Upper lobe of right lung (tissue), 1 donor: Measurements from ENCODE around the gene E2F4. TPM values are rescaled to one million over a fixed set of nuclear protein-coding genes. Genes with fewer than 3 reads are reported as not detected.

Experiments
- ATAC-seq: fragments of 200-7000 bp; cut with Tn5 transposase; one replicate; pipeline ENCODE4 v1.9.1; 2020; ENCODE audit warnings: mild to moderate bottlenecking, moderate library complexity
- DNase-seq: peaks from one replicate; pipeline ENCODE4 v3.0.0-alpha.2; 2020
- H3K27ac ChIP-seq: fragments of 200-600 bp; one replicate; pipeline ENCODE4 v1.8.0; 2022
- H3K27me3 ChIP-seq: fragments of 200-600 bp; one replicate; pipeline ENCODE4 v1.8.0; 2022; ENCODE audit warnings: mild to moderate bottlenecking
- H3K36me3 ChIP-seq: fragments of 200-600 bp; one replicate; pipeline ENCODE4 v1.8.0; 2022
- H3K4me1 ChIP-seq: fragments of 200-600 bp; one replicate; pipeline ENCODE4 v1.8.0; 2022
- H3K4me3 ChIP-seq: fragments of 200-600 bp; one replicate; pipeline ENCODE4 v1.8.0; 2022; ENCODE audit warnings: mild to moderate bottlenecking
- H3K9me3 ChIP-seq: fragments of 200-600 bp; one replicate; pipeline ENCODE4 v1.8.0; 2022
- CTCF ChIP-seq: fragments of 200-600 bp; IDR thresholded peaks from one replicate; pipeline ENCODE4 v1.8.0; 2022; ENCODE audit warnings: antibody characterized with exemption
- intact Hi-C: fragments of 100-400 bp; cut with DNase I; formaldehyde crosslinking; loops from one replicate; pipeline ENCODE4 v1.11.0; 2022
- total RNA-seq: library from RNA; stranded (reverse); fragmentation: NEBNext Ultra II Directional; extraction: Animal tissue kit (Norgen Biotek cat#: 25700); gene quantifications from one replicate; pipeline ENCODE4 v1.2.1, GENCODE V29; 2021
- donor health status: DM: no; HTN: yes; CAD: no; lungs with severe emphysema.

E2F4 gene
- total RNA-seq, 1 donor from 2014 or later: 68.2 TPM

GRCh38 chr16:67198238-67198734 lies 6.3 kb downstream of the E2F4 start:
- H3K4me1 ChIP-seq: peaks cover 19% of the 10 kb centered on the region
- H3K36me3 ChIP-seq: peaks cover 77% of the 10 kb centered on the region
- no peaks in the 10 kb centered on the region for H3K27me3 ChIP-seq
- peak; percentile 82 for DNase-seq
- H3K4me3 ChIP-seq: no peak overlapping the region
- no peaks in the 10 kb centered on the region for H3K9me3 ChIP-seq
- peak overlapping the region; percentile 60 for H3K27ac ChIP-seq
- peak; percentile 62 for TF ChIP-seq CTCF
- ATAC-seq: peak; percentile 71
- intact Hi-C loops: no loop called here

GRCh38 chr16:67199011-67199807 lies 7.3 kb downstream of the E2F4 start, which contains the start of gene ELMO3:
ELMO3 (plus strand) TSS chr16:67199131; CDS start chr16:67199327, 196 bp downstream.
- intact Hi-C loops: no loop called here
- peak; percentile 32 for TF ChIP-seq CTCF
- DNase-seq (peak; percentile 87), ATAC-seq (peak; percentile 83)
- Histone ChIP-seq H3K4me3 (peak within 1 kb of the TSS; percentile 52), H3K27ac (peak within 1 kb of the TSS; percentile 60), H3K4me1 (peaks cover 10% of the 10 kb centered on the region), H3K27me3 (no peaks in the 10 kb centered on the region), H3K9me3 (no peaks in the 10 kb centered on the region), H3K36me3 (peaks cover 73% of the 10 kb centered on the region)

GRCh38 chr16:67199808-67200198 lies 7.8 kb downstream of the E2F4 start:
- ATAC-seq: peak; percentile 13
- peak overlapping the region; percentile 52 for H3K4me3 ChIP-seq

GRCh38 chr16:67200491-67200890 lies 8.5 kb downstream of the E2F4 start:
- no peak for DNase-seq
- Histone ChIP-seq H3K4me3 (no peak overlapping the region), H3K27ac (no peak overlapping the region), H3K4me1 (peaks cover 9% of the 10 kb centered on the region), H3K9me3 (no peaks in the 10 kb centered on the region), H3K36me3 (peaks cover 60% of the 10 kb centered on the region), H3K27me3 (no peaks in the 10 kb centered on the region)
- intact Hi-C loops: no loop called here
- no peak for ATAC-seq
- TF ChIP-seq CTCF: no peak

More at GRCh38 chr16:67199808-67200198, 7.8 kb downstream of the E2F4 start:
- TF ChIP-seq CTCF: no peak
- peaks cover 9% of the 10 kb centered on the region for H3K4me1 ChIP-seq
- H3K36me3 ChIP-seq: peaks cover 67% of the 10 kb centered on the region
- intact Hi-C loops: no loop called here
- DNase-seq: peak; percentile 74
- no peaks in the 10 kb centered on the region for H3K9me3 ChIP-seq
- H3K27ac ChIP-seq: no peak overlapping the region
- H3K27me3 ChIP-seq: no peaks in the 10 kb centered on the region

GRCh38 chr16:67201411-67202345 lies 9.7 kb downstream of the E2F4 start:
- H3K27ac ChIP-seq: no peak overlapping the region
- intact Hi-C loops: no loop called here
- peaks cover 48% of the 10 kb centered on the region for H3K36me3 ChIP-seq
- peaks cover 9% of the 10 kb centered on the region for H3K4me1 ChIP-seq
- H3K4me3 ChIP-seq: no peak overlapping the region
- H3K27me3 ChIP-seq: no peaks in the 10 kb centered on the region
- no peak for TF ChIP-seq CTCF
- no peaks in the 10 kb centered on the region for H3K9me3 ChIP-seq
- no peak for DNase-seq
- no peak for ATAC-seq
